Measurements from ENCODE around the gene HPS1.
A peak's percentile ranks its signal among the peaks of the same experiment; 100 is the strongest.
"Not testable (repeated sequence)": the region's sequence is repeated elsewhere in the genome, so short reads cannot be mapped to it uniquely, and the experiment has no call there.

The HPS1 gene

DNA sequence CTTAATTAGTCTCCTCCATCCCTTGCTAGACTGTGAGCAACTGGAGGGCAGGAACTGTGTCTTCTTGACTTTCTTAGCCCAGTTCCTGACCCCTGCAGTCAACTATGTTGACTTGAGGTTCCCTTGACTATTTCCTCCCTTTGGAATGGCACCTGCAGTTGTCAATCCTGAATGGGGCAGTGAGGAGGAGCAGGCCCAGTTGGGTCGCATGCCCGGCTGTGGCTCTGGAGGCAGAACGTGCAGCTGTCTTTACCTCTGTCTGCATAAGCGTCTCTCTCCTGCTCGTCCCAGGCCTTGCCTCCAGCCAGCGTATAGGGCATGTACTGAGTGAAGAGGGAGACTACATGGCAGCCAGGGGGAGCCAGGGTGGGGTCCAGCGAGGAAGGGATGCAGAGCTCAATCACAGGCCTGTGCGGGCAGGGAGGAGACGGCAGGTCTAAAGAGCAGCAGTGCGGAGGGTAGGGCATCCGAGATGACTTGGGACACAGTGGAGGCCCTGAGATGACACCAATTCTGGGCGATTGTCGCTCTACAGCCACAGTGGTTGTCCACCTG is 58.6 kb downstream of the HPS1 start:
- no peak for DNase-seq

DNA sequence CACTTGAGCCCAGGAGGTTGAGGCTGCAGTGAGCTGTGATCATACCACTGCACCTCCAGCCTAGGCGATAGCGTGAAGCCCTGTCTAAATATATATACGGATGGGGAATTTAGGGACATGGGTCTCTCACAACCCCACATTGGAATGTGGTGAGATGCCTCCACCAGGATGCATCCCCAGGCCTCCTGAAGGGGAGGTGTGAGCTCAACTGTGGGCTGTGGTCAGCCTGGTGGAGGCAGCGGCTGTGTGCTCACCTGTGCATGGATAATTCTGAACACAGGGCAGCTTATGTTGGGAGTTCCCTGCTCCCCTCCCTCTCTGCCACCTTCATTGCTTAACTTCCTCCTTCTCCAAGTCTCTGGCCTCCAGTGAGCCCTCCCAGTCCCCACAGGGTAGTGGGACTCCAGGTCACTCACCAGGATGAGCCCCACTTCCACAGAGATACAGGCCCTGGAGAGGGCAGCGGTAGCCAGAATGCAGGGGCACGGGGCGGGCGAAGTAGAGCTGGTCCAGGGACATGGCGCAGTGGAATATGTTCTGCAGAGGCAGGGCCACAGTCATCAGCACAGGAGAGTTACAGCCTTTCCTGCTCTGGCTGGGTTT is 62.1 kb downstream of the HPS1 start:
- DNase-seq, result no peak

DNA sequence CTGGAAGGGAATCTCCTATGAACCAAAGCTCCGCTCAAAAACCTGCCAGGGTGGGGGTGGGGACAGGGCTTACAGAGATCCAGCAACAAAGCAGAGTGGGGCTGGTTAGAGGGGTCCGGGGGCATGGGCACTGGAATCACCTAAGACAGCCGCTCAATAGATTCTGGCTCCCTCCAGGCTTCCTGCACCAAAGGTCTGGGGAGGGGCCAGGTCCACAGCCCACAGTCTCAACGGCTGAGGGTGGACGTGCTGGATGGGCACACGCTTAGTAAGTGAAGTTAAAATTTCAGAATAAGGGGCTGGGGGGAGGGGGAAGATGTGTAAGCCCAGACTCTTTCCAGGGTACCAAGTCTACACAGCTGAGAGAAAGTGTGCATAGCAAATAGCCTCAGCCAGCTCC is 62.9 kb downstream of the HPS1 start:
- no peak for DNase-seq

DNA sequence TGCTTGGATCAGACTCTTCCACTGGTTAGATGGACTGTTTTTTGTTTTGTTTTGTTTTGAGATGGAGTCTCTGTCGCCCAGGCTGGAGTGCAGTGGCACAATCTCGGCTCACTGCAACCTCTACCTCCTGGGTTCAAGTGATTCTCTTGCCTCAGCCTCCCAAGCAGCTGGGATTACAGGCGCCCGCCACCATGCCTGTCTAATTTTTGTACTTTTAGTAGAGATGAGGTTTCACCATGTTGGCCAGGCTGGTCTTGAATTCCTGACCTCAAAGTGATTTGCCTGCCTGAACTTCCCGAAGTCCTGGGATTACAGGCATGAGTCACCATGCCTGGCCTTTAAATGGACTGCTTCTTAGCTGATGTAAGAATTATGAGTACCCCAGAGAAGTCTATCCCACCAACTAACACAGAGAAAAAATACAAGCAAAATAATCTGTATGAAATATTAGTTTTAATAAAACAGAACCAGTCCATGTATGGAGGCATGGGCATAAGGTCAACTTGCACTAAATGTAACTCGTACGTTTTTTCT is 63.5 kb downstream of the HPS1 start:
- DNase-seq, result not testable (repeated sequence)

DNA sequence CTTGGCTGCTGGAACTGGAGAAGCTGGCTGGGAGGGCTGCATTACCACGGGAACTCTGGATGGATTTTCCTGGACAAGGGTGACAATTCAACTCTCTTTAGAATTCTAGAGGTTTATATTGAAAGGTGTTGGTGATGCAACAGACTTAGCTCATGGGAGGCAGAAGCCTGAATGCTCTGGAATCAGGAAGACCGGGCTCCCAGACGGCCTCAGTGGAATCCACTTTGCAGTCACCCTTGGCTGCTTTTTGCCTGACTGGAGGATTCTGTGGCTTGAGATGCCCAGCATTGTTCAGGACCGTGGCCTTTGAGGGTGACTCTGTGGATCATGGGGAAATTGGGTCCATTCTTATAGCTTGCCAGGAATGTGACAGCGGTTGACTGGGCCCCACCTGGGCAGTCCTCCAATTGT is 64.0 kb downstream of the HPS1 start:
- no peak for DNase-seq

DNA sequence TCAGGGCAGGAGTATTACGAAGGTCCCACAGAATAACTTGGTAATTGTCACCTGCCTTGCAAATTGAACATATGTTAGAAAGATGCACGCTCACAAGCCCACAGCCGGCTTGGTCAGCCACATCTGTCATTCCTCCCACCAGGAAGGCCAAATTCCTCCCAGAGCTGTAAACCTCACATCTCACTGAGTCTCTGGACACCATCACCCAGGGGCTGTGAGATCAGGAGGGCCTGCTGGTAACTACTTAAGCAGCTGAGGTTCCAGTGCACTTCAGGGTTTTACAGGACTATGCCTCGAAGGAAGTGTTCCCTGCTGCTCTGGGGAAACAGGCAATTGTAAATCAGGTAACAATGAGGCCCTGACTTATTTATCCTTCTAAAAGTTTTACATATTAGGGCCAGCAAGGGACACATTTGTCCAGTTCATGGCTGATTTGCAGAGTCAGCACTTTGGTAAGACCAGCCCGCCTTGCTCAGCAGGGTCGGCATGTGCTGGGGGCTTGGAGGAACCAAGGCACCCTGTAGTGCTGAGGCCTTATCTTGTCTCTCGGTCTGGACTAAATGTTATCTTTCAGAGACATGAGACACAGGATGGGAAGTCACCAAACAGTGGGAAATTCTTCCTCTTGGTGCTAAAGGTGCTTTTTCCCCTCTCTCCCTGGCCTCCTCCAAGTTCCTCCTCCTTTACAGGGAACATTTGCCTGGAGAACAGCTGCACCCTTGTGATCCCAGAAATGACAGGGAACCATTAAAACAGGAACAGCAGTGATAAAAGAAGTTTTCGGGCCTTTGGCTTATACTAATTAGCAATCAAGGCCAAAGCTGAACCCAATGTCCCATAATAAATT is 66.0 kb downstream of the HPS1 start:
- no peak for DNase-seq

DNA sequence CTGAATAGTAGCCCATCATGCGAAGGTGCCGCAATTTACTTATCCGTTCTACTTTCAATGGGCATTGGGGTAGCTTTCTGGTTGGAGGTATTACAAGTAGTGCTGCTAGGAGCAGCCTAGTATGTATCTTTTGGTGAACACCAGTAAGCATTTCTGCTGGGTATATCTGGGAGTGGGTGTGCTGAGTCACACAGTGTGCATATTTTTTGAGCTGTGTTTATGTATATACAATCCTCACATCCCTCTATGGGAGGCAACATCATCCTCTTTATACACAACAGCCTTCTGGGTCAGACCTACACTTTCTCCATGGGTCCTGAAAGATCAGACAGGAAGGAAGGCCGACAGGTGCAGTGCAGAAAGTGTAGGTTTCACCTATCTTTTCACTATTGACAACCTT is 68.0 kb downstream of the HPS1 start:
- DNase-seq, result no peak

DNA sequence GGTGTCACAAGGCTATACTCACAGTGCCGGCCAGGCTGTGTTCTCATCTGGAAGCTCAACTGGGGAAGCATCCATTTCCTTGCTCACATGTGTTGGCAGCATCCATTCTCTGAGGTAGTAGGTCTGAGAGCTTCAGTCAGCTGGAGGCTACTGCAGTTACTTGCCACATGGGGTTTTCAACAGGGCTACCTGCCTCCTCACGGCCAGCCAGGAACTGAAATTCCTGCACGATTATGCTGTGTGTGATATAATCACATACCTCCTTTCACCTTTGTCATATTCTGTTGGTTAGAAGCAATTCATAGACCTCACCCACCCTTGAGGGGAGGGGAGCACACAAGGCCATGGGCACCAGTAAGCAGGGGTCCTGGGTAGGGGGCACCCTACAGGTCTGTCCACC is 69.2 kb downstream of the HPS1 start:
- DNase-seq, result no peak

DNA sequence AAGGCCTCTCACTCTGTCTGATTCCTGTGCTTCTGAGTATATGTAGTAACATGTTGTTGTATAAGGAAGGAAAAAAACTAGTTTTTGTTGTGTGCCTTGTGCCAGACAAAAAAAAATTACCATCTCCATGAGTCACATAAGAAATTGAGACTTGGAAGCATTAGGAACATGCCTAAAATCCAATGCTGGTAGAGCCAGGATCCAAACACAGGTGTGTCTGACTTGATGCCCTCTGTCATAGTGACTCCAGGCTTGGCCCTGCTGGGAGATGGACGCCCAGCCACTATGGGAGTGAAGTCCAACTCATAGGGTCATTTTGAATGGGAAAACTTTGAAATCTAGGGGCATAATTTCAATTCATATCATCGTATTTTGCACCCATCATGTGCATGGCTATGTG is 69.7 kb downstream of the HPS1 start:
- DNase-seq, result no peak

DNA sequence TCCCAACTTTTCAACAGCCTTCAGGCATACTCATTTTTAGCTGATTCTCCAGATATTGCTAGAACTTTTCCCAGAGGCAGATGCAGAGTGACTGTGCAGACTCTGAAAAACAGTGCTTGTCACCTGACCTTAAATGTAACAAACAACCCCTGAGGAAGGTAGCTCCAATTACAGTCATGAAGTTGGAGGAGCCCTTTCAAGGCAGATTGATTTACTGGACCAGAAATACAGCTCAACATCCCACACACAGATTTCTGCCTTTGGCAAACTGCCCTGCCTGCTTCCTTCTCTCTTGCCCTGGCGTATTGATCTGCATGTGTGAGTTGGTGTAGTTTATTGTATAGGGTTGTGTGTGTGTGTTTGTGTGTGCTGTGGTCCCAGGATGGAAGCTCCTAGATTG is 70.2 kb downstream of the HPS1 start:
- DNase-seq, result no peak

DNA sequence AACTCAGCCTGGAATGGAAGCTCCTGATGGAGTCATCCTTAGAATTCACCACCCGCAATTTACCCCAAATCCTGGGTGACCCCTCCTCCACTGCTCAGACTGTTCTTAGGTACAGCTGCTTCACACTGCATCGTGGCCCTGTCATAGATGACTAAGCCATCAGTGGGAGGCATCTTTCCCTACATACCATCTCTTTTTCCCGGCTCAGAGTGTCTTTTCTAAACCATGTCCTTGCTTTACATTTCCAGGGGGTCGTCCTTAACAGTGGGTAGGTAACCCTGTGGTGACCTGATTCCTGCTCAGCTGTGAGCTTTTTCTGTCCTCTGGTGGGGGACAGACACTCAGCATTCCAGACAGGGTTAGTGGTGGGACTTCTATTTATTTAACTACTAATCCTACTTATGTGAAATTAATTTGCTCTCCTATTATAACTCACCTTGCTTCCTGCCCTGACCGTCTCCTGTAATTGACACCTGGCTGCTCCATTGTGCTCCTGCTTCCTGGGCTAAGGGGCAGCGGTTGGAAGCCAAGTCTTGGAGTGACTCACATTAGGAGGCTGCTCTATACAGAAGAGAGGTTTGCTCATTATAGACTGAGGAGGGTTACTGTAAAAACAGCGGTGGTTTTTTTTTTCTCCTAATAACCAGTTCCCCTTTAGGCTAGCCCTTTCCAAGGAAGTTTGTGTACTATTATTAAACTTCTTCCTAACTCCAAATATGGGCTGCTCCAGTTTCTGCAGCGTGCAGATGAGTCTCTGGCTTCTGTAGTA is 72.3 kb downstream of the HPS1 start:
- DNase-seq, result no peak

DNA sequence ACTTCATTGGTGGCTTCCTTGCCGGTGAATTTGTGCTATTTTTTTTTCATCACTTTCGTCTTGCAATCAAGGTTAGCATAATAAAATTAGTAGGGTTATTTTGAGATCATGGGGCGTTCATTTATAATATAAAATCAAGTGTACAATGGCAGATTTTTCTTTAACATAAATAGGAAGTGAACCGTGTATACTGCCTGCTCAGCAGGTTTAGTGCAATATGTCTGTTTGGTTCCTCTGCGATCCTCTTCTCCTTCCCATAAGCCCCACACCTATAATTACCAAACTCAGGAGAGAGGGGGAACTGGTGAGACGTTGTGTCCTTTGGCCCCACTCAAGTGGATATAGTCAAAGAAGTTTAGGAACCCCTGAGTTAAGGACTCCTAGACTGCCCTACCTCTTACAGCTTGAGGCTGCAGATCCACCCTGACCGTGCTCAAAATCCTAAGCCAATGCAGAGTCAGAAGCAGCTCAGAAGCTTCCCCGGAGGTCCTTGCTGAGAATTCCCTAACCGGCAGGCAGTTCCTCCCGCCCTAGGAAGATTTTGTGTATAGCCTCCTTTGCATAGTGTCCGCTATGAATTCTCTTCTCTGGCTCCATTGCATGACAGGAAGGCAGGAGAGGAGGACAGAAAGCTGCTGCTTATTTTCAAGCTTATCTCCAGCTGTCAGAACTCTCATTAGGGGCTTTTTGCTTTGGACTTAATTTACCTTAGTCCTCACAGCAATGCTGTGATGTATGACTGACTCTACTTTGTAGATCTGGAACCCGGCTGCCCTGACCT is 73.3 kb downstream of the HPS1 start:
- no peak for DNase-seq

DNA sequence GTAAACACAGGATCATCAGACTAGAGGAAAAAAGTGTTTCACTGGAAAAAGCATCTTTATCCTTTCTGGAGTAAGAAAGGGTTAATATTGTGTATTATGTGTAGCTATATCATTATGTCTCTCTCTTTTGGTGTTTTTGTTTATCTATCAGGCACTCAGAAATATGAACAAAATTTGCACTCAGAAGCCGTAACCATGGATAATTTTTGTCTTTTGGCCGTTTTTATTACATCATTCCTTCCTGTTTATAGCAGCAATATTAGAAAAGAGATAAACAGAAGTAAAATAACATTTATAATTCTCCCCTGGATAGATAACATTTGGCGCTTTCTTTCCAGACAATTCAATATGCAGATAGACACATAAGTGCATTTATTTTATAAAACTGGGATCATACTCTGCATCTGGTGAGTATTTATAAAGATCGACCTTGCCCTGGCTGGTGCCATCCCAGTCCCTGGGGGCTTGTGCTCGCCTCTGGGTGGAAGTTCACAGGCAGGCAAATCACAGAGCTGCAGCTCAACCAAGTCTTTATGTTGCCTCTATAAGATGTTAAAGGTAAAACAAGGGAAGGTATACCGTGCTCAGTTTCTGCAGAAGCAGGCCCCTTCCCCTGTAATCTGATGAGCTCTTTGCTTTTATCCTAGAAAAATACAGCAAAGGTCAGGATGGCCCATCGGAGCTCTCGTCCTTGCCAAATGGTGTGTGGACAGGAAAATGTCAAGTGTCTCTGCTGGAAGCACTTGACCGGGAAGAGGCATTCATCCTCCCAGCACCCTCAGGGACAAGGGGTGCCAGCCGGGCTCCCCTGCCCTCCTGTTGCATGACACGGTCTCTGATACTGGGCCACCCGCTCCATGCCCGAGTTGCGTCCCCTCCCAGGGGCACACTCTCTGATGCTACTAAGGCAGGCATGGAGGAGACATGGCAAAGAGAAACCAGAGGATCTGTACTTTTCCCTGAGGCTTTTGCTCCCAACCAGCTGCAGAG is 75.6 kb downstream of the HPS1 start:
- DNase-seq, result no peak

DNA sequence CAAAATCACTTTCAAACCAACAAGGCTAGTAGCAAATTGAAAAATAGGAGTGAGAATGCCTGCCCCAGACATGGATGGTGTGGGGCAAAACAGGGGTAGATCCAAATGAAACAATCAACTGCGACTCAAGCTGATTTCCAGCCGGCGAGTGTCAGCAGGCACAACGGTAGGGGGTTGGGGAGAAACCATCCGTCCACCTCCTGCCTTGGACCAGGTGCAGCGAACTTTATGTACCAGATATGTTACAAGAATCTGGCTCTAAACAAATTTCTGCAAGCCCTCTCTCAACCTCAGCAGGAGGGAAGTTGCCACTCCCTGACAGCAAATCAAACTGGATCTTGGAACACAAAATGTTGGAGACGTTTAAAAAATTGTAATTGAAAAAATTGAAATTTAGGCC is 76.9 kb downstream of the HPS1 start:
- peak in 1 of 14 donors; percentile 83 for DNase-seq

DNA sequence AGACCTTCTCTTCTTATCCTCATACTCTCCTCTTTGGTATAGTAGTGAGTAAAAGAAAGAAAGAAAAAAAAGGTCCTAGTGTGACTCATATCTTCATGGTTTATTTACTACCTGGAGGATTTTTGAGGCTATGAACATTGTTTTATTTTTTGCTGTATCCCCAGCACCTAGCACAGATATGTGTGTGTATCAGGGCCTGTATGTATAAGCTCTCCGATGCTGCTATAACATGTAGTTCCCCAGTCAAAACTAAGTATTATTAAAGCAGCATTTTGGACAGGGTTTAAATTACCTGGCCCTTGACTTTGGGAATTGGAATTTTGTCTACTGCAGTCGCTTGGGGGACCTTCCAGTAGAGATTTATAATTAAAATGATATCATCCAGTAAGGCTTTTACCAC is 78.1 kb downstream of the HPS1 start:
- DNase-seq, result no peak

DNA sequence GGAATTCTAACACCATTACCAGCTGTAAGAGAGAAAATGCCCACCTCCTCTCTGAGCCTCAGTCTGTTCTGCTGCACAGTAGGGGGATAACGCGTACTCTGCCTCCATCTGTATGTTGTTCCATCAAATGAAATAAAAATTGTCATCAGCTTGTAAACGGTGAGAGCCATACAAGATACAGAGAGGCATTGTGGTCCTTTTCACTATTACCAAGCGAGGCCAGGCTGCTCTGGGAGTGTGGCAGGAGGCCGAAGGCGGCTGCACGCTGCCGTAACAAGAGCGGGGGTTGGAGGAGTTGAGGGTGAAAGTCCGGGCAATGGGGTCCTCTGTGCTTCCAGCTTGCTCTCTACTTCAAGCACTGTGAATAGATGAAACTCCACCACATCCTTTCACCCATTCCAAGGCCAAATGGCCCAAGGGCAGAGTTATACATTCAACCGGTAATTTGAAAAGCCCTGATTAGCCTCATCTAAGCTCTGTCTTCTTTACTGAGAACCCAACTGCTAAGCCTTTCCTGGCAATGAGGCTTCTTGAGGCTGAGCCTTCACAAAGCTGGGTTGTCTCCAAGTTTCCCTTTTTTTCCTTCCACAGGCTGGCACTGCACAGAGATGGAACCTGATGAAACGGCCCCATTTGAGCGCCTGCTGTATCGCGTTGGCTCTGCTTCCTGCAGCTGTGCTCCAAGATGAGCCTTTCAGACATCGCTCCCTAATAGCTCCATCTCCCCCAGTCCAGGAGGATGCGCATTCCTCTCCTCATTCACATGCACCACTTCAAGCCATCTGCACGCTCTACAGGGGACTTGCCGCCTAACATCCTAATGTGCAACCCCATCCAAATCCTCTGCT is 78.9 kb downstream of the HPS1 start:
- DNase-seq, result peak in 8 of 14 donors; percentile 13 to 90 (median 39)

Measured in C1 segment of cervical spinal cord (tissue), 14 donors.